CD4-positive, alpha-beta T cell treated with Interferon gamma for 1 hour (primary cell): Measurements from ENCODE around the gene GPR83.
"Not testable (repeated sequence)": the region's sequence is repeated elsewhere in the genome, so short reads cannot be mapped to it uniquely, and the experiment has no call there.

Experiments
- DNase-seq: peaks from one replicate; pipeline ENCODE4 v3.0.0-alpha.2; 2020

GPR83 gene

DNA sequence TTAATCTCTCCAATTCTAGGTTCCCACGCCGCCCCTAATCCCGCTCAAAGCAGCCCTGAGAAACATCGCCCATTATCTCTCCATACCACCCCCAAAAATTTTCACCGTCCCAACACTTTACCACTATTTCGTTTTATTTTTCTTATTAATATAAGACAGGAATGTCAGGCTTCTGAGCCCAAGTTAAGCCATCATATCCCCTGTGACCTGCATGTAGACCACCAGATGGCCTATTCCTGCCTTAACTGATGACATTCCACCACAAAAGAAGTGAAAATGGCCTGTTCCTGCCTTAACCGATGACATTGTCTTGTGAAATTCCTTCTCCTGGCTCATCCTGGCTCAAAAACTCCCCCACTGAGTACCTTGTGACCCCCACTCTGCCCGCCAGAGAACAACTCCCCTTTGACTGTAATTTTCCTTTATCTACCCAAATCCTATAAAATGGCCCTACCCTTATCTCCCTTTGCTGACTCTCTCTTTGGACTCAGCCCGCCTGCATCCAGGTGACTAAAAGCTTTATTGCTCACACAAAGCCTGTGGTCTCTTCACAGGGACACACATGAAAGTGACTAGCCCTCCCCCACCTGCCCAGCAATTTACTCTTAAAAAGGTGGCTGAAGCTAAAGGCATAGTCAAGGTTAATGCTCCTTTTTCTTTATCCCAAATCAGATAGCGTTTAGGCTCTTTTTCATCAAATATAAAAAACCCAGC, 50.2 kb downstream of the GPR83 start:
- not testable (repeated sequence) for DNase-seq

- not testable (repeated sequence) for DNase-seq
Measured at GRCh38 chr11:94346311-94346710, 54.9 kb downstream of the GPR83 start.

GRCh38 chr11:94343495-94343894, 57.7 kb downstream of the GPR83 start:
- DNase-seq: no peak

- DNase-seq: no peak
Measured at GRCh38 chr11:94342250-94342649, 59.0 kb downstream of the GPR83 start.

DNA sequence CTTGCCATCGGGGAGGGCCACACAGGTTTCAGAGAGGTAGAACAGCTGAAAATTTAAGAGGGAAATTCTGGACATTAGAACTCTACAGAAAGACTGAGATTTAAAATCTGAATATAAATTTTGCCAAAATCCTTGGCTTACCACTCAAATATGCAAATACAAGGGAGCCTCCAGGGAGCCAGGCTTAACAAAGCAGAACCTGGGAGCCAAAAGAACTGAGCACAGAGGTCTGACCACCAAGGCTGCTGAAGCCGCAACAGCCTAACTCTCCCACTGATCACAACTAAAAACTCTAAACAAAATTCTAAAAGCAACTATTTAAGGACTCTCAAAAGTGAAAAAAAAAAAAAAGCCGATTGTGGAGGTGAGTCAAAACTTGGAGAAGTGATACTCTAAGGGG, 62.6 kb downstream of the GPR83 start:
- no peak for DNase-seq

DNA sequence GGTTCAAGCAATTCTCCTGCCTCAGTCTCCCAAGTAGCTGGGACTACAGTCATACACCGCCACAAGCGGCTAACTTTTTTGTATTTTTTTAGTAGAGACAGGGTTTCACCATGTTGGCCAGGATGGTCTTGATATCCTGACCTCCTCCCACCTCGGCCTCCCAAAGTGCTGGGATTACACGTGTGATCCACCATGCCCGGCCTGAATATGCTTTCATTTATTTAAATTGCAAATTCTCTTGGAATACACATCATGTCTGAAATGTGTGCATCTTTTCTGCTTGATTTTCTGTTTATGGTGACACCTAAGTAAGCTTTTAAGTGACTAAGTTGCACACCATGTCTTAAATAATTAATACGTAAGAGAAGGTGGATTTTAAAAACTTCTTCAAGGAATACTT, 65.2 kb downstream of the GPR83 start:
- no peak for DNase-seq

DNA sequence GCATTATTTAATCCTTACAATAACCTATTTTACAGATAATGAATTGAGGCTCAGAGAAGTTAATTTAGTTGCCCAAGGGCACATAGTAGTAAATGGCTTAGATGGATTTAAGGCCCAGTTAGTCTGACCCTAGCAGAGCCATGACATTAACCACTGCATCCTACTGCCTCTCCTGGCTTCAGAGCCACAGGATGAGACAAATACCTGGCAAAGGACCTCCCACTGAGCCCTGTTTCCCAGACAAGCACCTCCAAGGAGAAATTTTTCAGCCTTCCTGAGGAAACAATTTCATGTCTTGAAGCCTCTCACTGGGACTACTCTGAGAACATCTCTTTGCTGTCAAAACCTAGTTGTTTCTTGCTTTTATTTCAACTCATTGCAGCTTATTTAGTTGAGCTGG, 68.4 kb downstream of the GPR83 start:
- no peak for DNase-seq

DNA sequence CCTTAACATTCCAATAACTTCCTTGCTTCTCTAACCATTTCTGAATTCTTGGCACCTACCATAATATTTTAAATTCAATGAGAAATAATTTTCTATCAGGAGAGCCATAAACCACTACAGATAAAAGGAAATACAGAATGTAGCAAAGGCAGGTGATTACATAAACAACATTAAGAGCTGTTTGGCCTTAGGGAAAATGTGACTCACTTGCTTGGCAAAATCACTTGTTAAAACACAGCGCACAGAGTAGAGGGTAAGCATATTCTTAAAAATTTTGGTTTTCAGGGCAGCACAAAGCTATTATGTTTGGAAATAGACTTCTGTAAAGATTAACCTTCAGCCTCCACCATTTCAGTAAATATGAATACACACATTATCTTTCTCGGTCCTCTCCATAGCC, 70.4 kb downstream of the GPR83 start:
- no peak for DNase-seq

GRCh38 chr11:94329501-94329900, 71.7 kb downstream of the GPR83 start:
- no peak for DNase-seq

GRCh38 chr11:94328587-94329080, 72.6 kb downstream of the GPR83 start:
- DNase-seq: no peak
